ENCODE results near the gene SLC26A8. TPM values are rescaled to one million over a fixed set of nuclear protein-coding genes. Genes with fewer than 3 reads are reported as not detected.
A peak's percentile ranks its signal among the peaks of the same experiment; 100 is the strongest.

SLC26A8 gene
- total RNA-seq, 1 donor from 2014 or later, result not detected

DNA sequence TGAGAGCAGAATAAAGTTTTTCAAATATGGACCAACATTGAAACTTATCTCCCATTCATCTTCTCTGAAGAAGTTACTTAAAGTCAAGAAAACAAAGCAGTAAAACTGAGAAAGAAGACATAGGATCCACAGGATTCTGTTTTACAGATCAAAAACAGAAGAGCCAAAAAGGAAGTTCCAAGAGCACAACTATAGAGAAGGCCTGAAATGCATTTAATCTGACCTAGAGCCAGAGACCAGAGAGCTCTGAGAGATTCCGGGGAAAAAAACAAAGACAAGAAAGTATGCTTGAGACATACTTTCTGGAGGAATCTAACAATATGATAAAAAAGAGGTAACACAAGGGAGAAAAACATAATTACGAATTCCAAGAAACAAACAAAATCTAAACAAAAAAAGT, 129.7 kb downstream of the SLC26A8 start:
- Mint-ChIP-seq H3K4me1 (ENCODE audit: low read depth) (peaks cover 19% of the 10 kb centered on the region), H3K27ac (peak overlapping the region; percentile 51), H3K9me3 (no peaks in the 10 kb centered on the region), H3K4me3 (ENCODE audit: low read depth) (no peak overlapping the region), H3K36me3 (ENCODE audit: low read depth) (peaks cover 54% of the 10 kb centered on the region), H3K27me3 (ENCODE audit: low read depth) (no peaks in the 10 kb centered on the region)
- intact Hi-C loops (cut with micrococcal nuclease), result no loop called here
- DNase-seq (ENCODE audit: low spot score), result no peak

Other genes with a start within 250 kb of the SLC26A8 start
- gene CLPSL2, start 248.0 kb downstream of the SLC26A8 start, total RNA-seq, result not detected in 2 replicates
- not detected in 2 replicates for gene CLPSL1, start 243.6 kb downstream of the SLC26A8 start, total RNA-seq
- gene CLPS, start 227.3 kb downstream of the SLC26A8 start, total RNA-seq, result not detected in 2 replicates
- not detected in 2 replicates for gene LHFPL5, start 219.3 kb downstream of the SLC26A8 start, total RNA-seq
- gene SRPK1, start 103.5 kb downstream of the SLC26A8 start, total RNA-seq, result 146 and 149 TPM in 2 replicates
- gene MAPK14, start 3.2 kb upstream of the SLC26A8 start, total RNA-seq, result 44.3 and 46.5 TPM in 2 replicates
- 34.7 and 37.5 TPM in 2 replicates for gene MAPK13, start 105.9 kb upstream of the SLC26A8 start, total RNA-seq
- gene BRPF3, start 172.1 kb upstream of the SLC26A8 start, total RNA-seq, result 20.2 and 24.1 TPM in 2 replicates
- not detected in 2 replicates for gene PNPLA1, start 245.4 kb upstream of the SLC26A8 start, total RNA-seq

Data from activated T-helper 2 cell treated with anti-CD3 and anti-CD28 coated beads, Interferon-gamma antibody, Interleukin-2, Interleukin-4, amounts not matched to agents 10 μg/mL and 5 μg/mL and 100 μg/mL, durations not matched to agents 14 hours and 24 hours and 36 hours (primary cell).